GM19324 (cell line): Measurements from ENCODE around the gene SPSB3.
"Not testable (repeated sequence)": the region's sequence is repeated elsewhere in the genome, so short reads cannot be mapped to it uniquely, and the experiment has no call there.

ENCODE experiments used
- ATAC-seq: cut with Tn5 transposase; IDR thresholded peaks from one replicate; pipeline ENCODE4 v1.9.1; 2021; ENCODE audit warnings: mild to moderate bottlenecking, moderate library complexity; ENCODE audit not compliant: unreplicated experiment, low FRiP score

Gene SPSB3

DNA sequence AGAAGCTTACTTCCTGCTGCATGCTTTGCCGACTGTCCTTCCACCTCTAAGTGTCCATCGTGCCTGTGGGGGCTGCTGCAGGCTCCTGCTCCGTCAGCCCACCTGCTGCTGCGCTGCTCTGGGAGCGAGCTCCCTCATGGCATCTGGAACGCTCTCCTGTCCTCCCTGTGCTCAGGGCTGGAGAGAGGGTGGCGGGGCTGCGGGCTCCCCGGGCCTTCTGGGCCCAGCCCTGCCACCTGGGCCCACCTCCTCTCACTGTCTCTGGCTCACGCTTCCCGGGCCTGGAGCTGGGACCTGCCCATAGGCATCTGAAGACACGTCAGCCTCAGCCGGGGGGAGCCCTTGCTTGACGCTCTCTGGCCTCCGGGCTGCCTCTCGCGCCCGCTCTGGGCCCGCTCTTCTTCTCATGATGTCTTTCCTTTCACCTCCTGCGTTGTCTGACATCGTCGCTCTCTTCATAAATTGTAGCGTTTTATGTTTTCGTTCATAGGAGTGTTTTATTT is 38.0 kb downstream of the SPSB3 start:
- ATAC-seq, result no peak

DNA sequence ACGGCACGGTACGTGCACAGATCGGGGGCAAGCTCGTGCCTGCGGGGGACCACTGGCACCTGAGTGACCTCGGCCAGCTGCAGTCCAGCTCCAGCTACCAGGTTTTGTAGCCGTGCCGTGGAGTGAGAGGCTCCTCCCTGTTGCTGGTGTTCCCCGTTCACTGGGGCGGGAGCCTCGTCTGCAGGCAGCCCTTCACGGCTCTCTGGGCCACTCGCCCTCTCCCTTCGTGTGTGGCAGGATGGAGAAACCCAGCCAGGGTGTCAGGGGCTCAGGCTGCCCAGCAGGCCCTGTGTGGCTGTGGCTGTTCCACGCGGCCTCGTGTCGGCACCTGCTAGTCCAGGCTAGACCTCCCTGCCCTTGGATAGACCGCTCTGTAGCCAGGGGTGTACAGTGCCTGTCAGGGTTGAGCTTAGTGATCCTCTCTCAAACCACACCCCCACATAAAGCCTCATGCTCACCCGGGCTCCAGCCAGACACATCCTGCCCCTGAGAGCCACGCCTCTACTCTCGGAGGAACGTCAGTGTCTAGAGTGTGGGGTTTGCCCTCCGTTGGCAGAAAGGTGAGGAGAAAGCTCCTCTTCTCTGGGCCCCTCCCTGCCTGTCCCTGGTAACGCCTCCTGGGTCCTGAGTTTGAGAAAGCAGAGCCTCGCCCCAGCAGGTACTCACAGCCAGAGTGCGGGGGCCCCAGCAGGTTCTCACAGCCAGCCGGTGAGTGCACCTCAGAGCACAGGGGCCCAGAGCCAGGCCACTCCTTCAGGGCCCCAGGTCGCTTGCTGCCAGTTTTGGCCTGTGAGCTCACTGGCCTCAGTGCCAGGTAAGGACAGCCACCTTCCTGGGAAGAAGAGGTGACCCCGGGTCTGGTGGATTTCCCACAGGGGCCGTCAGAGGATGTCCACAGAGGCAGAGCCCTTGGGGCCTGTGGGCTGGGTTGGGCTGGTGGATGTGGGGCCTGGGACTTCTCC is 38.7 kb downstream of the SPSB3 start:
- no peak for ATAC-seq

DNA sequence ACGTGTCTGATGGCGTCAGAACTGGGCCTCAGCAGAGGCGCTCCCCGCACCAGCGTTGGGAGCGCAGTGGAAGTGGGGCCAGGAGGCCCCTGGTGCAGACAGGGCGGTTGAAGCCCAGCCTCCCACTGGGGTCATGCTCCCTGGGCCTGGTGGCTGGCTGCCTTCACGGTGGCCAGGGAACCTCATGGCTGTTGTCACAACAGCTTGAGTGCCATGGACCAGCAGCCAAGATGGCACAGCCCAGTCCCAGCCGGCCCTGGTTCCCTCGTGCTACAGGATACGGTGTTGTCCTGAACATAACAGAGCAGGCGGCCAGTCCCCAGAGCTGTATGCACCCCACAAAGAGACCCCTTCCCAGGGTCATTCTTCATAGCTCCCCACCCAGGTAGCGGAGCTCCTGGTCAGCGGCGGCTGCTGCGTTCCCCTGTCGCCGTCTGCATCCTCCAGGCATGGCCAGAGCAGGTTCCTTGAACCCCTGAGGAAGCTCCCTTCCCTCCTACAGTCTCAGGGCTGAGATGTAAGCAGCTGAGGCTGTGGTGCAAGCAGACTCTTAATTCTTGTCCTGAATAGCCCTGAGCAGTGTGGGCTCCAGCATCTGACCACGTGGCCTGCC is 40.7 kb downstream of the SPSB3 start:
- no peak for ATAC-seq

DNA sequence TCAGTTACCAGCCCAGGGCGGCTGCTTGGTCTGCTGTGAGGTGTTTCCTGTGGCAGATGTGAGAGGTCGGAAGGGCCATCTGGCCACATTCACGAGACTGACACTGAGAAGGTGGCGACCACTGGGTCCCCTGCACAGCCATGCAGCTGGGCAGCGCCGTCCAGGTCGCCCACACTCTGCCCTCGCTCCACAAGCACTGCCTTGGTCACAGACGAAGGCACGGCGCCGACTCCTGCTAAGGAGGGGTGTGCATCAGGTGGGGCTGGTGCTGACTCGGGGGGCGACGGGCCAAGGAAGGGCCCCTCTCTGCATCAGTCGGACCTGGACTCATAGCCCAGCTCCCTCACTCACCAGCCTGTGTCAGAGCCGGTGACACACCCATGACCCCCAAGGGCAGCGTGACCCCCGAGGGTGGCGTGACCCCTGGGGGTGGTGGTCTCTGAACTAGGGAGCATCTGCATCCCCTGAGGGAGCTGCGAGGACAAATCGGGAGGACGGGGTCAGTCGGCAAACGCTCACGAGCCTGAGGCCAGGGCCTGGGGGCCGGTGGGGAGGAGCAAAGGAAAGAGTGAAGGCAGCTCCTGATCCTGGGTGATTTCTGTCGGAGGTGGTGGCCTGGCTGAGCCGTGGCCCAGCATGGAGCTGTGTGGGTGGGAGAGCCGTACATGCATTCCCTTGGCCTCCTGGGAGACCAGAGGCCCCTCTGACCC is 41.4 kb downstream of the SPSB3 start:
- no peak for ATAC-seq

DNA sequence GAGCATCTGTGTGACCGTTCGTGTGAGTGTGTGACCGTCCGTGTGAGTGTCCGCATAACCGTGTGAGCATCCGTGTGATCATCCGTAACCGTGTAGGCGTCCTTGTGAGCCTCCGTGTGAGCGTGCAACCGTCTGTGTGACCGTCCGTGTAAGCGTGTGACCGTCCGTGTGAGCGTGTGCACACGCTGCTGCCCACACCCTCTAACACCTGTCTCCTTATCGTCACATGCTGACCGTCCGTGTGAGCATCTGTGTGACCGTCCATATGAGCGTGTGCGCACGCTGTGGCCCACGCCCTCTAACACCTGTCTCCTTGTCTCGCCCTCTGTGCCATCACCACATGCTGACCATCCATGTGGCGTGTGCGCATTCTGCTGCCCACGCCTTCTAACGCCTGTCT is 42.1 kb downstream of the SPSB3 start:
- ATAC-seq, result no peak

DNA sequence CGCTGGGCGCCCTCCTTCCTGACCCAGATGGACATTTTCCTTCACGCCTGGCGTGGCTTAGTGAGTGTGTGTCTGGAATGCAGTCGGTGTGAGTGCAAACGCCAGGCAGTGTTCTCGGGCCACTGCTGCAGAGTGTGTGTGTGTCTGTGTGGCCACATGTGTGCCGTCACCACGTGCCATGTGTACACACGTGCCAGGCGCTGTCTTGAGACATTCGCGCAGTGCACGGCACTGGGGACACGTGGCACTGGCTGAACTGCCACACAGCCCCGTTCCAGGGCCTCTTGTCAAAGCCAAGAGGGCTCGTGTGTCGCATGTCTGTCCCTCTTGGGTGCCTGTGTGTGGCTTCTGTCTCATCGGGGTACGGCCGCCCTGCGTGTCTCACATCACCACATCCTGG is 47.6 kb downstream of the SPSB3 start:
- ATAC-seq, result no peak

DNA sequence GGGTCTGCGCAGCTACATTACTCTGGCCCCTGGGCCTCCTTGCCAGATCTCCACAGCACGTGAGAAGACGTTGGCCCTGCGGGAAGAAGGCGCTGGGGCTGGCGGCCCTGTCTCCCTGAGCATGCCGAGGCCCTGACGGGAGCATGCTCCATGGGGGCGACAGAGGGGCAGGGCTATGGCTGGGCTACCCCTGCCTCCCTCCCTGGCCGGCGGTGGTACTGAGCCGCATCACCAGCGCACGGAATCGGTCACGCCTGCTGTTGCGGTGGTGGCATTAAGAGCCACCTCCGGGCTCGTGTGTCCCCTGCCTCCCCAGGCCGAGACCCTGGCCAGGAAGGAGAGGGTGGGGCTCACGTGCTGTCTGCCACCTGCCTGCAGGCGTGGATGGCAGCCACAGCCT is 48.2 kb downstream of the SPSB3 start:
- ATAC-seq, result no peak

DNA sequence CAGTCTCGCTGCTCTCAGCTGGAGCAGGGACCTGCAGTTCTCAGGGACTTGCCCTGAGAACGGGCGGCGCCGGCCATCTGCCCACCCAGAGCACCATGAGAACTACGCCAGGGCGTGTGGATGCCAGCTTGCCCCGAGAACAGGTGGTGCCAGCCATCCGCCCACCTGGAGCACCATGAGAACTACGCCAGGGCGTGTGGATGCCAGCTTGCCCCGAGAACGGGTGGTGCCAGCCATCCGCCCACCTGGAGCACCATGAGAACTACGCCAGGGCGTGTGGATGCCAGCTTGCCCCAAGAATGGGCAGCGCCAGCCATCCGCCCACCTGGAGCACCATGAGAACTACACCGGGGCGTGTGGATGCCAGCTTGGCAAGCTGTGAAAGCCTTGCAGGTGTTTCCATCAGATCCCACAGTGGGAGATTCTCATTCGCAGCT is 49.8 kb downstream of the SPSB3 start:
- ATAC-seq, result not testable (repeated sequence)

DNA sequence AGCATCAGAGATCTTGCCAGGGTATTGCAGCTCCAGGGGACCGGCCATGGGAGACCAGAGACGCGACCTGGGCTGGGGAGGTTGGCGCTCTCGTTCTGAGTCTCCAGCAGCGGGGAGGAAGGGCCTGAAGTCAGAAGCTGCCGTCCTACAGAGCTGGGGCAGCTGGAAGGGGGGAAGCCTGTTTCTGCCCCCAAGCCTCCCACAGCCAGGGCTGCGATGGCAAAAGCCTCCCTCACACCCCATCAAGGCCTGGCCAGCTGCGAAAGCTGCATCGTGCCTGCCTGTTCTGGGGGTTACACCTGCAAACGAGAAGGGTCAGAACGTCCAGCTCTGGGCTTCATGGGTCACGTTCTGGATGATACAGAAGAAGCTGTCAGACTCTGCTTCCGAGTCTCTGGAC is 50.3 kb downstream of the SPSB3 start:
- no peak for ATAC-seq

DNA sequence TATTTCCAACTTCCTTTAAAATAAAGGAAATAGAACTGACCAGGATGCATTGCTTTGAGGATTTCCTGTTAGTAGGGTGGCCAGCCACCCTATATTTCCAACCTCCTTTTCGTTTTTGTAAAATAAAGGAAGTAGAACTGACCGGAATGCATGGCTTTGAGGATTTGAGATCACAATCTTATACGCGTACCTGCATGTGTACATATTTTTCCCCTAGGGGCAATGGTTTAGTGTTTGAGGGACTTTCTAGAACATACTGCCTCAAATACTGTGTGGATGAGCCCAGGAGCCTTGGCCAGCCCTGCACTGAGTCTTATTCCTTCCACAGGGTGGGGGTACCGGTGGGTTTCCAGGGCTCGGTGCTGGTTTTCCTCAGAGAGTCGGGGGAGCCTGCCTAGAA is 50.8 kb downstream of the SPSB3 start:
- no peak for ATAC-seq

DNA sequence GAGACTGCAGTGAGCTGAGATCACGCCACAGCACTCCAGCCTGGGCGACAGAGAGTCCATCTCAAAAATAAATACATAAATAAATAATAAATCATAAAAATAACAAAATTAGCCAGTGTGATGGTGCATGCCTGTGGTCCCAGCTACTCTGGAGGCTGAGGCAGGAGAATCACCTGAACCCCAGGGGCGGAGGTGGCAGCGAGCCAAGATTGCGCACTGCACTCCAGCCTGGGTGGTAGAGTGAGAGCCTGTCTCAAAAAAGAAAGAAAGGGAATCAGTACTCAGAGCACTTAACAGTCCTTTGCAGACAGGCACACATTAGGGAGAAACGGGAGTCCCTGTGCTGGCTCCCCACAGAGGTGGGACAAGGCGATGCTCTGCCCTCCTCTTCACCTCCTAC is 51.3 kb downstream of the SPSB3 start:
- ATAC-seq, result no peak

DNA sequence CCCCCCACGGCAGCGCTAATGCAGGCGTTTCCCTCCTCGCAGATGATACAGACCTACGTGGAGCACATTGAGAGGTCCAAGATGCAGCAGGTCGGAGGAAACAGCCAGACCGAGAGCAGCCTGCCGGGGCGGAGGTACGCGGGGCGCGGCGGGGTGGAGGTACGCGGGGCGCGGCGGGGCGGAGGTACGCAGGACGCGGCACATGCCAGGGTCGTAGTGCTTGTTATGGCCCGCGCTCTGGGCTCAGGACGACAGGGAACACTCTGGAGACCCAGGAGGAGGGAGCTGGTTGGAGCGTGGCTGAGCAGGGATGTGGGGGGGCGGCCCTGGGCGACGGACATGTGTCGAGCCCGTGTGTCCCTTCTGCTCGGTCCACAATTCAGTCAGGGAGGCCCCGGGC is 52.9 kb downstream of the SPSB3 start:
- ATAC-seq, result no peak

DNA sequence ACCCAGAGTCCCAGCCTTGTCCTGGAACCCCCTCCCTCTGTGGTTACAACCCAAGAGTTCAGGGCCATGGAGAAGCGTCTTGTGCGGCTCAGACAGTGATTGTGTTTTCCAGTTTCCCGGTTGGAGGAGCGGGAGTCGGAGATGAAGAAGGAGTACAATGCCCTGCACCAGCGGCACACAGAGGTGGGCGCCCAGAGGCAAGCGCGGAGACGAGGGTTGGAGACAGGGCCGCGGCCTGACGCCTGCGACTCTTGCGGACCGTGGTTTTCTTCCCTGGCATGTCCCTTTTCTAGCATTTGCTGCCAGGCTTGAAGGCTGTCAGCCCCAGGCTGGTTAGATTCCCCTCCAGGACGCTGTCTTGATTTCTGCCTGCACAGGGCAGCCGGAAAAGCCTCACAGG is 53.3 kb downstream of the SPSB3 start:
- no peak for ATAC-seq

DNA sequence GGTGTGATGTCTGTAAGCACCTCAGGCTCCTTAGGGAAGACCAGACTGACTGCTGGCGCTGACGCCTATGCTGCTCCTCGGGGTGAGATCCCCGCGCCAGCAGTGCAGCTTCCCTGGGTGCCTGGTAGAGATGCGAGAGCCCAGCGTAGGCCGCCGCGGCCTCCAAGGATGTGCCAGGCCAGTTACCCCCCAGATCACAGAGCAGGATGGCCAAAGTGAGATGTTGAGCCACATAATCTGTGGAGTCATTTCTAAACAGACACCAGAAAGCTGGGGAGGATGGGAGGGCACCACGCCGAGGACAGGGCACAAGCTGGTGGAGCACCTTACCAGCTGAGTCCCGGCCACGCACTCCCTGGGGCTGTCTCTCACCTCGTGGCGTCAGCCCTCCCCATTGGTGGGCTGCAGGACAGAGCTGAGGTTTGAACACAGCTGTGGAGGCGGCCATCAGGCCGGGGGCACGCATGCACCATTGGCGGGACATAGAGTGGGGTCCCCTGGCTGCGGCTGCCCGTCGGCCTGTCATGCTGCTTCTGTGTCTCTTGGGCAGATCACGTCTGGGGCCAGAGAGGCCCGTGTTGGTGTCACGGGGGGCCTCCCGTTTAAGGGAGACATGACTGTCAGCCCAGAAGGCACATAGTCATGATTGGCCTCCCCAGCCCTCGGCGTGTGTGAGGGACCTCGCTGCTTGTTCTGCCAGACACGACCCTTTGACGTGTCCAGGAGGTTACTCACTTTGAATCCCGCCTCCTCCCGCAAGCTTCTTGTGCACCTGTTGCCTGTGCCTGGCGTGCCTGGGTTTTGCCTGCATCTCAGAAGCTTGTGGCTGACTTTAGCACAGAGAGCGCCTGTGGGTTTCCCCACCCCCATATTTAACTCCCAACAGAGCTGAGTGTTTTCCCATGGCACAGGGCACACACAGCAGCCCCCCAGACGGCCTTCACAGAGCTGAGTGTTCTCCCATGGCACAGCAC is 54.4 kb downstream of the SPSB3 start:
- ATAC-seq, result no peak
